ENCODE results near the gene CDH23. TPM values are rescaled to one million over a fixed set of nuclear protein-coding genes. Genes with fewer than 3 reads are reported as not detected.

Gene CDH23
- polyA plus RNA-seq, 1 donor from 2014 or later, result 6.6 TPM

DNA sequence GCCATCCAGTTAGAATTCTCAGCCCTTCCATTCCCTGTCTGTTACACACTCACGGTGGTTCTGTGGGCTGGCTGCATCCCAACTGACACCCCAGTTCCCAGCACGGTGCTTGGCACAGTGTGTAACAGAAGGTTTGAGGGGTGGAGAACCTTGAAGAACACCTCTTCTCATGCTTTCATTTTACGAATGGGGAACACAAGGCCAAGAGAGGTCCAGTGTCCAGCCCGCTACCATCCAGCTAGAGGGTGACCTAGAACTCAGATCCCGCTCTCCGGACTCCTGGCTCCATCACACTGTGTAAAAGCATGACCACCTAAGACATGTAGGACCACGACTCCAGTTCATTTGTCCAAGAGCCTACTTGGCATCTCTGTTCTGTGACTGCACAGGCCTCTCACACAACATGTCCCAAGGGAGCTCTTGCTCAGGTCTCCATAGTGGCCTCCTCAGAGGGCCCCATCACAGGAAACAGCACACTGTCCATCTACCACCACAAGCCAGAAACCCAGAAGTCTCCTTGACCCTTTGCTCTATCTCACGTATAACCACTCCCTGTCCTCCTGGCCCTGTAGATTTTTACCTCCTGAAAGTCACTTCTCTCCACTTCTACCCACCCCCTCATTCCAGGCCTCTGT is 2.8 kb upstream of the CDH23 start:
- no peak overlapping the region for H3K27ac ChIP-seq (ENCODE audit: low read length)
- no peaks in the 10 kb centered on the region for H3F3A ChIP-seq (ENCODE audit: insufficient read depth, low read length, poor library complexity, severe bottlenecking)
- H4K20me1 ChIP-seq (ENCODE audit: insufficient read depth), result no peaks in the 10 kb centered on the region
- no peak overlapping the region for H3K9ac ChIP-seq (ENCODE audit: low read length)
- TF ChIP-seq RAD21 (conservative IDR thresholded peaks at IDR 0.05), result no peak
- no peak for TF ChIP-seq MXI1 (conservative IDR thresholded peaks at IDR 0.05; ENCODE audit: poor library complexity, severe bottlenecking)
- no peak for TF ChIP-seq POLR2AphosphoS5 (IDR thresholded peaks at IDR 0.05)
- no peak for TF ChIP-seq TAF1 (IDR thresholded peaks at IDR 0.05; ENCODE audit: low read depth)
- TF ChIP-seq, protein P1, sequence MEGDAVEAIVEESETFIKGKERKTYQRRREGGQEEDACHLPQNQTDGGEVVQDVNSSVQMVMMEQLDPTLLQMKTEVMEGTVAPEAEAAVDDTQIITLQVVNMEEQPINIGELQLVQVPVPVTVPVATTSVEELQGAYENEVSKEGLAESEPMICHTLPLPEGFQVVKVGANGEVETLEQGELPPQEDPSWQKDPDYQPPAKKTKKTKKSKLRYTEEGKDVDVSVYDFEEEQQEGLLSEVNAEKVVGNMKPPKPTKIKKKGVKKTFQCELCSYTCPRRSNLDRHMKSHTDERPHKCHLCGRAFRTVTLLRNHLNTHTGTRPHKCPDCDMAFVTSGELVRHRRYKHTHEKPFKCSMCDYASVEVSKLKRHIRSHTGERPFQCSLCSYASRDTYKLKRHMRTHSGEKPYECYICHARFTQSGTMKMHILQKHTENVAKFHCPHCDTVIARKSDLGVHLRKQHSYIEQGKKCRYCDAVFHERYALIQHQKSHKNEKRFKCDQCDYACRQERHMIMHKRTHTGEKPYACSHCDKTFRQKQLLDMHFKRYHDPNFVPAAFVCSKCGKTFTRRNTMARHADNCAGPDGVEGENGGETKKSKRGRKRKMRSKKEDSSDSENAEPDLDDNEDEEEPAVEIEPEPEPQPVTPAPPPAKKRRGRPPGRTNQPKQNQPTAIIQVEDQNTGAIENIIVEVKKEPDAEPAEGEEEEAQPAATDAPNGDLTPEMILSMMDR (IDR thresholded peaks at IDR 0.05; ENCODE audit: poor library complexity, severe bottlenecking), result no peak
- TF ChIP-seq EZH2 (IDR thresholded peaks at IDR 0.05; ENCODE audit: borderline replicate concordance, insufficient read depth, low read length, poor library complexity, severe bottlenecking), result no peak
- TF ChIP-seq EP300 (conservative IDR thresholded peaks at IDR 0.05; ENCODE audit: poor library complexity, severe bottlenecking), result no peak
- TF ChIP-seq, protein P2, sequence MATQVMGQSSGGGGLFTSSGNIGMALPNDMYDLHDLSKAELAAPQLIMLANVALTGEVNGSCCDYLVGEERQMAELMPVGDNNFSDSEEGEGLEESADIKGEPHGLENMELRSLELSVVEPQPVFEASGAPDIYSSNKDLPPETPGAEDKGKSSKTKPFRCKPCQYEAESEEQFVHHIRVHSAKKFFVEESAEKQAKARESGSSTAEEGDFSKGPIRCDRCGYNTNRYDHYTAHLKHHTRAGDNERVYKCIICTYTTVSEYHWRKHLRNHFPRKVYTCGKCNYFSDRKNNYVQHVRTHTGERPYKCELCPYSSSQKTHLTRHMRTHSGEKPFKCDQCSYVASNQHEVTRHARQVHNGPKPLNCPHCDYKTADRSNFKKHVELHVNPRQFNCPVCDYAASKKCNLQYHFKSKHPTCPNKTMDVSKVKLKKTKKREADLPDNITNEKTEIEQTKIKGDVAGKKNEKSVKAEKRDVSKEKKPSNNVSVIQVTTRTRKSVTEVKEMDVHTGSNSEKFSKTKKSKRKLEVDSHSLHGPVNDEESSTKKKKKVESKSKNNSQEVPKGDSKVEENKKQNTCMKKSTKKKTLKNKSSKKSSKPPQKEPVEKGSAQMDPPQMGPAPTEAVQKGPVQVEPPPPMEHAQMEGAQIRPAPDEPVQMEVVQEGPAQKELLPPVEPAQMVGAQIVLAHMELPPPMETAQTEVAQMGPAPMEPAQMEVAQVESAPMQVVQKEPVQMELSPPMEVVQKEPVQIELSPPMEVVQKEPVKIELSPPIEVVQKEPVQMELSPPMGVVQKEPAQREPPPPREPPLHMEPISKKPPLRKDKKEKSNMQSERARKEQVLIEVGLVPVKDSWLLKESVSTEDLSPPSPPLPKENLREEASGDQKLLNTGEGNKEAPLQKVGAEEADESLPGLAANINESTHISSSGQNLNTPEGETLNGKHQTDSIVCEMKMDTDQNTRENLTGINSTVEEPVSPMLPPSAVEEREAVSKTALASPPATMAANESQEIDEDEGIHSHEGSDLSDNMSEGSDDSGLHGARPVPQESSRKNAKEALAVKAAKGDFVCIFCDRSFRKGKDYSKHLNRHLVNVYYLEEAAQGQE (IDR thresholded peaks at IDR 0.05; ENCODE audit: borderline replicate concordance), result no peak
- no peak for TF ChIP-seq SMC3 (conservative IDR thresholded peaks at IDR 0.05; ENCODE audit: poor library complexity)
- H3K79me2 ChIP-seq (replicated peaks; ENCODE audit: insufficient read depth, low read length), result no peaks in the 10 kb centered on the region
- no peaks in the 10 kb centered on the region for H3K9me2 ChIP-seq (ENCODE audit: insufficient read depth, low read length)
- H2AFZ ChIP-seq (ENCODE audit: low read depth, low read length), result no peak overlapping the region
- peaks cover 22% of the 10 kb centered on the region for H3K27me3 ChIP-seq (ENCODE audit: insufficient read depth, low read depth, low read length)
- no peaks in the 10 kb centered on the region for H3K36me3 ChIP-seq (ENCODE audit: insufficient read depth, low read length)
- H3K9me3 ChIP-seq (ENCODE audit: low read length), result no peaks in the 10 kb centered on the region
- H3K4me3 ChIP-seq (ENCODE audit: low read length), result no peak overlapping the region
- no peak overlapping the region for H3K4me2 ChIP-seq (ENCODE audit: low read length)

DNA sequence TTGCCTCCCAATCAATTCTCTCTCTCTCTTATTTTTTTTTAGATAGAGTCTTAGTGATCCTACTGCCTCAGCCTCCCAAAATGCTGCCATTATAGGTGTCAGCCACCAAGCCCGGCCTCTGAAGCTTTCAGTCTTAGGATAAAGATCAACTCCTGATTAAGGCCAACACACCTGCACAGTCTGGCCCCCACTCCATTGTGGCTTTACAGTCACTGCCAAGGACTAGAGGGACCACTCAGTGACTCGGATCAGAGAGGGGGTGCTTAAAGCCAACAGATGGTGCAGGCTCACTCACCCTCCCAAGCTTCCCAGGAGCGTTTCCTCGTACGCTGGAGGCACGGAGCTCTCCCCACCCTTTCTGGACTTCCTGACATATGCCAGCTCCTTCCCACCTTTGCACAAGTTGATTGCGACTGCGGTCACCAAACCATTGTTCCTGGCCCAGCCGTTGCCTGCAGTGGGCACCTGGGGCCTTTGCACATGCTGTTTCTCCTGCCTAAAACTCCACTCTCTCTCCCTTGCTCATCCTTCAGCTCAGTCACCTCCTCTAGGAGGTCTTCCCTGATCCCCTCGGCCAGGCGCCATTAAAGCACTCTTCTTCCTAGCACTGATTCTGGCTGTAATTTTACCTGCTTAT is 1.7 kb upstream of the CDH23 start:
- Histone ChIP-seq H3K9me2 (ENCODE audit: insufficient read depth, low read length) (no peaks in the 10 kb centered on the region), H3K9ac (ENCODE audit: low read length) (no peak overlapping the region), H3K27ac (ENCODE audit: low read length) (no peak overlapping the region), H3K4me2 (ENCODE audit: low read length) (no peak overlapping the region), H4K20me1 (ENCODE audit: insufficient read depth) (no peaks in the 10 kb centered on the region), H3K4me3 (ENCODE audit: low read length) (no peak overlapping the region), H3K36me3 (ENCODE audit: insufficient read depth, low read length) (no peaks in the 10 kb centered on the region), H3K9me3 (ENCODE audit: low read length) (no peaks in the 10 kb centered on the region), H3K27me3 (ENCODE audit: insufficient read depth, low read depth, low read length) (peaks cover 32% of the 10 kb centered on the region), H2AFZ (ENCODE audit: low read depth, low read length) (no peak overlapping the region), H3F3A (ENCODE audit: insufficient read depth, low read length, poor library complexity, severe bottlenecking) (no peaks in the 10 kb centered on the region), H3K79me2 (replicated peaks; ENCODE audit: insufficient read depth, low read length) (no peaks in the 10 kb centered on the region)
- TF ChIP-seq SMC3 (conservative IDR thresholded peaks at IDR 0.05; ENCODE audit: poor library complexity), result no peak
- TF ChIP-seq, protein P2 (IDR thresholded peaks at IDR 0.05; ENCODE audit: borderline replicate concordance), result no peak
- TF ChIP-seq RAD21 (conservative IDR thresholded peaks at IDR 0.05), result no peak
- no peak for TF ChIP-seq TAF1 (IDR thresholded peaks at IDR 0.05; ENCODE audit: low read depth)
- no peak for TF ChIP-seq EP300 (conservative IDR thresholded peaks at IDR 0.05; ENCODE audit: poor library complexity, severe bottlenecking)
- TF ChIP-seq, protein P1 (IDR thresholded peaks at IDR 0.05; ENCODE audit: poor library complexity, severe bottlenecking), result no peak
- no peak for TF ChIP-seq EZH2 (IDR thresholded peaks at IDR 0.05; ENCODE audit: borderline replicate concordance, insufficient read depth, low read length, poor library complexity, severe bottlenecking)
- TF ChIP-seq MXI1 (conservative IDR thresholded peaks at IDR 0.05; ENCODE audit: poor library complexity, severe bottlenecking), result no peak
- no peak for TF ChIP-seq POLR2AphosphoS5 (IDR thresholded peaks at IDR 0.05)

All from neural cell (in vitro differentiated cells).